ENCODE results near the gene AMOTL2.

The AMOTL2 gene

GRCh38 chr3:134331811-134332199 is 42.4 kb downstream of the AMOTL2 start:
- no peaks in the 10 kb centered on the region for H3K9me3 ChIP-seq (ENCODE audit: low read length)
- no peak overlapping the region for H3K27ac ChIP-seq (ENCODE audit: low read depth, low read length, poor library complexity, severe bottlenecking)
- H3F3A ChIP-seq (ENCODE audit: insufficient read depth, low read length): no peaks in the 10 kb centered on the region
- H3K27me3 ChIP-seq (ENCODE audit: insufficient read depth, low read length): peaks cover 2% of the 10 kb centered on the region; the same call in 1 of the 2 replicates
- H2AFZ ChIP-seq (ENCODE audit: low read length): no peak overlapping the region
- no peak overlapping the region for H3K4me3 ChIP-seq (ENCODE audit: low read depth, low read length, poor library complexity, severe bottlenecking)
- no peaks in the 10 kb centered on the region for H3K36me3 ChIP-seq (ENCODE audit: insufficient read depth, low read length)
- TF ChIP-seq CTCF (IDR thresholded peaks at IDR 0.05; ENCODE audit: low read length): no peak
- TF ChIP-seq EZH2 (IDR thresholded peaks at IDR 0.05; ENCODE audit: borderline replicate concordance, low read length): no peak
- no peaks in the 10 kb centered on the region for H3K79me2 ChIP-seq (ENCODE audit: insufficient read depth, low read length)
- H3K4me2 ChIP-seq (ENCODE audit: low read length): no peak overlapping the region
- no peaks in the 10 kb centered on the region for H4K20me1 ChIP-seq (ENCODE audit: insufficient read depth, low read length)
- no peak overlapping the region for H3K9ac ChIP-seq (ENCODE audit: low read length)
- H3K9me2 ChIP-seq (ENCODE audit: low read depth, low read length): no peaks in the 10 kb centered on the region
- no peaks in the 10 kb centered on the region for H3K4me1 ChIP-seq (ENCODE audit: insufficient read depth, low read length, severe bottlenecking)

- H3K9me2 ChIP-seq (ENCODE audit: low read depth, low read length): no peaks in the 10 kb centered on the region
- no peaks in the 10 kb centered on the region for H3F3A ChIP-seq (ENCODE audit: insufficient read depth, low read length)
- TF ChIP-seq EZH2 (IDR thresholded peaks at IDR 0.05; ENCODE audit: borderline replicate concordance, low read length) (no peak), CTCF (IDR thresholded peaks at IDR 0.05; ENCODE audit: low read length) (no peak)
- no peaks in the 10 kb centered on the region for H3K36me3 ChIP-seq (ENCODE audit: insufficient read depth, low read length)
- H3K9ac ChIP-seq (ENCODE audit: low read length): no peak overlapping the region
- H3K4me2 ChIP-seq (ENCODE audit: low read length): no peak overlapping the region
- H3K9me3 ChIP-seq (ENCODE audit: low read length): no peaks in the 10 kb centered on the region
- no peaks in the 10 kb centered on the region for H3K4me1 ChIP-seq (ENCODE audit: insufficient read depth, low read length, severe bottlenecking)
- no peaks in the 10 kb centered on the region for H3K79me2 ChIP-seq (ENCODE audit: insufficient read depth, low read length)
- H3K4me3 ChIP-seq (ENCODE audit: low read depth, low read length, poor library complexity, severe bottlenecking): no peak overlapping the region
- H3K27me3 ChIP-seq (ENCODE audit: insufficient read depth, low read length): peaks cover 4% of the 10 kb centered on the region; the same call in 1 of the 2 replicates
- H4K20me1 ChIP-seq (ENCODE audit: insufficient read depth, low read length): no peaks in the 10 kb centered on the region
- H3K27ac ChIP-seq (ENCODE audit: low read depth, low read length, poor library complexity, severe bottlenecking): no peak overlapping the region
- no peak overlapping the region for H2AFZ ChIP-seq (ENCODE audit: low read length)
Measured at GRCh38 chr3:134330883-134331810, 43.1 kb downstream of the AMOTL2 start.

GRCh38 chr3:134328846-134329245 is 45.4 kb downstream of the AMOTL2 start:
- Histone ChIP-seq H3K79me2 (ENCODE audit: insufficient read depth, low read length) (no peaks in the 10 kb centered on the region), H3K36me3 (ENCODE audit: insufficient read depth, low read length) (no peaks in the 10 kb centered on the region), H3K4me3 (ENCODE audit: low read depth, low read length, poor library complexity, severe bottlenecking) (no peak overlapping the region), H3K9me2 (ENCODE audit: low read depth, low read length) (no peaks in the 10 kb centered on the region), H3K27me3 (ENCODE audit: insufficient read depth, low read length) (0 out of 2 replicates have a peak, but pooled peaks cover 4% of the 10 kb centered on the region), H3K27ac (ENCODE audit: low read depth, low read length, poor library complexity, severe bottlenecking) (no peak overlapping the region), H3K4me2 (ENCODE audit: low read length) (no peak overlapping the region), H4K20me1 (ENCODE audit: insufficient read depth, low read length) (no peaks in the 10 kb centered on the region), H3K4me1 (ENCODE audit: insufficient read depth, low read length, severe bottlenecking) (no peaks in the 10 kb centered on the region), H3K9me3 (ENCODE audit: low read length) (no peaks in the 10 kb centered on the region), H3K9ac (ENCODE audit: low read length) (no peak overlapping the region), H2AFZ (ENCODE audit: low read length) (no peak overlapping the region), H3F3A (ENCODE audit: insufficient read depth, low read length) (no peaks in the 10 kb centered on the region)
- TF ChIP-seq CTCF (IDR thresholded peaks at IDR 0.05; ENCODE audit: low read length): no peak
- no peak for TF ChIP-seq EZH2 (IDR thresholded peaks at IDR 0.05; ENCODE audit: borderline replicate concordance, low read length)
